HEK293 (cell line): ENCODE measurements around the gene ACADVL.

Source experiments
- CTCF ChIA-PET: fragments of 350-600 bp; formaldehyde crosslinking; extraction: SDS; loops from one replicate; lab custom pipeline; 2021; ENCODE audit warnings: antibody characterized with exemption; lab: Yijun Ruan, JAX
- POLR2A ChIA-PET: fragments of 300-600 bp; formaldehyde crosslinking; extraction: SDS; loops from one replicate; lab custom pipeline; 2020; ENCODE audit warnings: antibody characterized with exemption, inconsistent platforms; lab: Yijun Ruan, JAX
- H3K27ac ChIP-seq: fragments of 200-500 bp; sonication (Bioruptor generic); 2 replicates; pipeline ENCODE4 v1.5.1; 2014; ENCODE audit warnings: low read depth, low read length, control low read depth, inconsistent platforms; ENCODE audit errors: extremely low read depth
- H3K36me3 ChIP-seq, 2 experiments: fragments of 200-500 bp in 1 of 2; sonication (Bioruptor generic) in 1 of 2; 1 replicate in 1 of 2; 2 replicates in 1 of 2; pipeline ENCODE4 v1.5.1; 2014 to 2017; ENCODE audit warnings: inconsistent platforms in 2 of 2, low read length in 2 of 2; ENCODE audit not compliant: control insufficient read depth in 2 of 2, insufficient read depth in 1 of 2
- H3K4me1 ChIP-seq: fragments of 200-500 bp; sonication (Bioruptor generic); 2 replicates; pipeline ENCODE4 v1.5.1; 2014; ENCODE audit warnings: mild to moderate bottlenecking, low read length, inconsistent platforms; ENCODE audit not compliant: control insufficient read depth, insufficient read depth
- H3K4me3 ChIP-seq: 2 replicates; pipeline ENCODE4 v1.5.1; 2011; ENCODE audit warnings: low read depth, mild to moderate bottlenecking, control low read depth, low read length, moderate library complexity
- H3K9me3 ChIP-seq: fragments of 200-500 bp; sonication (Bioruptor generic); 2 replicates; pipeline ENCODE4 v1.5.1; 2014; ENCODE audit warnings: low read depth, low read length, inconsistent platforms; ENCODE audit not compliant: control insufficient read depth, insufficient read depth
- GLI4 ChIP-seq: fragments of 450-650 bp; formaldehyde crosslinking; IDR thresholded peaks from 2 replicates; pipeline ENCODE4 v1.5.1; 2016; ENCODE audit warnings: missing biosample characterization, missing genetic modification characterization
- GLIS2 ChIP-seq: fragments of 450-650 bp; formaldehyde crosslinking; IDR thresholded peaks from 2 replicates; pipeline ENCODE4 v1.5.1; 2016; ENCODE audit warnings: missing biosample characterization, missing genetic modification characterization
- HIC1 ChIP-seq: fragments of 450-650 bp; formaldehyde crosslinking; IDR thresholded peaks from 2 replicates; pipeline ENCODE4 v1.5.1; 2016; ENCODE audit warnings: missing biosample characterization, missing genetic modification characterization
- KLF1 ChIP-seq: fragments of 450-650 bp; formaldehyde crosslinking; IDR thresholded peaks from 2 replicates; pipeline ENCODE4 v1.5.1; 2016; ENCODE audit warnings: missing biosample characterization, missing genetic modification characterization
- OVOL3 ChIP-seq: fragments of 450-650 bp; formaldehyde crosslinking; IDR thresholded peaks from 2 replicates; pipeline ENCODE4 v1.5.1; 2016; ENCODE audit warnings: missing biosample characterization, missing genetic modification characterization
- SCRT1 ChIP-seq: fragments of 450-650 bp; formaldehyde crosslinking; IDR thresholded peaks from 2 replicates; pipeline ENCODE4 v1.5.1; 2016; ENCODE audit warnings: missing biosample characterization, missing genetic modification characterization, borderline replicate concordance
- SP2 ChIP-seq: fragments of 450-650 bp; formaldehyde crosslinking; IDR thresholded peaks from 2 replicates; pipeline ENCODE4 v1.5.1; 2016; ENCODE audit warnings: missing biosample characterization, missing genetic modification characterization
- ZBTB11 ChIP-seq: fragments of 450-650 bp; formaldehyde crosslinking; conservative IDR thresholded peaks from 2 replicates; pipeline ENCODE4 v1.5.1; 2016; ENCODE audit warnings: low read depth, missing biosample characterization, missing genetic modification characterization
- ZBTB17 ChIP-seq: fragments of 450-650 bp; formaldehyde crosslinking; IDR thresholded peaks from 2 replicates; pipeline ENCODE4 v1.5.1; 2016; ENCODE audit warnings: missing biosample characterization, missing genetic modification characterization
- ZBTB20 ChIP-seq: fragments of 450-650 bp; formaldehyde crosslinking; IDR thresholded peaks from 2 replicates; pipeline ENCODE4 v1.5.1; 2016; ENCODE audit warnings: missing biosample characterization, missing genetic modification characterization
- ZBTB48 ChIP-seq: fragments of 450-650 bp; formaldehyde crosslinking; IDR thresholded peaks from 2 replicates; pipeline ENCODE4 v1.5.1; 2016; ENCODE audit warnings: missing biosample characterization, missing genetic modification characterization
- ZBTB7A ChIP-seq: fragments of 450-650 bp; formaldehyde crosslinking; IDR thresholded peaks from 2 replicates; pipeline ENCODE4 v1.5.1; 2016; ENCODE audit warnings: low read depth, missing biosample characterization, missing genetic modification characterization
- ZNF121 ChIP-seq: fragments of 450-650 bp; formaldehyde crosslinking; IDR thresholded peaks from 2 replicates; pipeline ENCODE4 v1.5.1; 2016; ENCODE audit warnings: missing biosample characterization, missing genetic modification characterization
- ZNF223 ChIP-seq: fragments of 450-650 bp; formaldehyde crosslinking; IDR thresholded peaks from 2 replicates; pipeline ENCODE4 v1.5.1; 2016; ENCODE audit warnings: missing biosample characterization, missing genetic modification characterization
- ZNF23 ChIP-seq: fragments of 450-650 bp; formaldehyde crosslinking; IDR thresholded peaks from 2 replicates; pipeline ENCODE4 v1.5.1; 2016; ENCODE audit warnings: missing biosample characterization, missing genetic modification characterization, borderline replicate concordance
- ZNF302 ChIP-seq: fragments of 450-650 bp; formaldehyde crosslinking; IDR thresholded peaks from 2 replicates; pipeline ENCODE4 v1.5.1; 2016; ENCODE audit warnings: missing biosample characterization, missing genetic modification characterization, low read depth
- ZNF335 ChIP-seq: fragments of 450-650 bp; formaldehyde crosslinking; conservative IDR thresholded peaks from 2 replicates; pipeline ENCODE4 v1.5.1; 2016; ENCODE audit warnings: missing biosample characterization, missing genetic modification characterization
- ZNF514 ChIP-seq: fragments of 450-650 bp; formaldehyde crosslinking; IDR thresholded peaks from 2 replicates; pipeline ENCODE4 v1.5.1; 2016; ENCODE audit warnings: missing biosample characterization, missing genetic modification characterization
- ZNF596 ChIP-seq: fragments of 450-650 bp; IDR thresholded peaks from 2 replicates; pipeline ENCODE4 v1.5.0; 2018; ENCODE audit warnings: missing biosample characterization, mild to moderate bottlenecking, missing genetic modification characterization, moderate library complexity
- ZNF701 ChIP-seq: fragments of 450-650 bp; formaldehyde crosslinking; IDR thresholded peaks from 2 replicates; pipeline ENCODE4 v1.5.1; 2016; ENCODE audit warnings: missing biosample characterization, missing genetic modification characterization
- ZNF76 ChIP-seq: fragments of 450-650 bp; formaldehyde crosslinking; IDR thresholded peaks from 2 replicates; pipeline ENCODE4; 2016; ENCODE audit warnings: low read depth, missing biosample characterization, missing genetic modification characterization, borderline replicate concordance
- ZNF776 ChIP-seq: fragments of 450-650 bp; formaldehyde crosslinking; IDR thresholded peaks from 2 replicates; pipeline ENCODE4 v1.5.0; 2017; ENCODE audit warnings: missing biosample characterization, missing genetic modification characterization, borderline replicate concordance
- ZNF792 ChIP-seq: fragments of 450-650 bp; formaldehyde crosslinking; IDR thresholded peaks from 2 replicates; pipeline ENCODE4 v1.5.1; 2016; ENCODE audit warnings: missing biosample characterization, missing genetic modification characterization
- TF ChIP-seq, protein P1 (sequence below): fragments of 450-650 bp; formaldehyde crosslinking; IDR thresholded peaks from 2 replicates; pipeline ENCODE4 v1.5.1; 2016; ENCODE audit warnings: missing biosample characterization, missing genetic modification characterization
- TF ChIP-seq, protein P2 (sequence below): fragments of 450-650 bp; formaldehyde crosslinking; IDR thresholded peaks from 2 replicates; pipeline ENCODE4 v1.5.1; 2016; ENCODE audit warnings: missing biosample characterization, missing genetic modification characterization

Gene ACADVL

GRCh38 chr17:7249830-7250229 is 30.1 kb downstream of the ACADVL start (continued):
- TF ChIP-seq, protein P1, sequence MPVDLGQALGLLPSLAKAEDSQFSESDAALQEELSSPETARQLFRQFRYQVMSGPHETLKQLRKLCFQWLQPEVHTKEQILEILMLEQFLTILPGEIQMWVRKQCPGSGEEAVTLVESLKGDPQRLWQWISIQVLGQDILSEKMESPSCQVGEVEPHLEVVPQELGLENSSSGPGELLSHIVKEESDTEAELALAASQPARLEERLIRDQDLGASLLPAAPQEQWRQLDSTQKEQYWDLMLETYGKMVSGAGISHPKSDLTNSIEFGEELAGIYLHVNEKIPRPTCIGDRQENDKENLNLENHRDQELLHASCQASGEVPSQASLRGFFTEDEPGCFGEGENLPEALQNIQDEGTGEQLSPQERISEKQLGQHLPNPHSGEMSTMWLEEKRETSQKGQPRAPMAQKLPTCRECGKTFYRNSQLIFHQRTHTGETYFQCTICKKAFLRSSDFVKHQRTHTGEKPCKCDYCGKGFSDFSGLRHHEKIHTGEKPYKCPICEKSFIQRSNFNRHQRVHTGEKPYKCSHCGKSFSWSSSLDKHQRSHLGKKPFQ (tag by site-specific recombination), result no peak
- TF ChIP-seq, all 188 proteins: peak for 0

DNA sequence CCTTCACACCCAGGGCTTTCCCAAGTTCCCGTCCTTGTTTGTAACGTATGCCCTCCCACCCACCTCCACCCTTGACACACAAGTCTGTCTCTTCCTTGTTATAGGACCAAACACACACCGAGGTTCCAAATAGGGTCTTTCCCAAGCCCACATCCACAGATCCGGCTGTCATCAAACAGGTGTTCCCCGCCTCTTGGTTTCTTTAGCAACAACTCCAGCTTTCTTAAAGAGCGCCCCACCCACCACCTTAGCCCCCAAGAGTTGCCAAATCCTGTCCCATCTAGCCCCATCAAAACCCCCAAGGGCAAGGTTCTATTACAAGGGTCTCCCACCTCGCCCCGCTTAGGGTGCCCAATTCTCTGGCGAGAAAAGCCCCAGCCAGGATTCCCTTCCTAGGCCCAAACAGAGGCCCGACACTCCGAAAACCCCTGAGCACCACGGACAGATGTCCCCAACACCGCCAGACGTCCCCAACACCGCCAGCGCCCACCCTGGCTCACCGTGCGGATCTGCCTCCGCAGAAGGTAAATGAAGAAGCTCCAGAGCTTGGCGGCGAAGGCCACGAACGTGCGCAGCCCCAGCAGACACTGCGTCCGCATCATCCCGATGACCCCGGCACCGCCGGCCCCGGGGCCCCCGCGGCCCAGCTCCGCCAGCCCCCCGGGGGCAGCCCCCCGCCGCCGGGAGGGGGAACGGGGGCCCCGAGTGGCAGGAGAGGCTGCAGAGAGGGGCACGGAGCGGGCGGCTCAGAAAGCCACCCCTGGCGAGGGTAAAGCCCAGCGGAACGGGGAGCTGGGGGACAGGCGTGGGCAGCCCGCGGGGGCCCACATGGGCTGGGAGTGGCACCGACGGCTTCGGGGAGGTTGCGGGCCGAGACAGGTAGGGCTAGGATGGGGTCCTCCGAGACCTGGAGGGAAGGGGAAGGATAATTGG is 31.2 kb downstream of the ACADVL start:
- CTCF ChIA-PET, result interaction anchor here (0.6 to 1.6 kb wide), 5 partner anchors 15 to 844 kb away, joined by 3 to 6 read pairs (median 4); partner anchors contain the start of gene SLC2A4
- POLR2A ChIA-PET, result interaction anchor here (0.6 to 2.0 kb wide), 8 partner anchors 10 to 79 kb away, joined by 3 to 33 read pairs (median 6); partner anchors contain the start of genes ACADVL, DLG4, DVL2 and GABARAP
- H3K36me3 ChIP-seq, result peaks cover 38 to 51% of the 10 kb centered on the region in 2 experiments
- no peaks in the 10 kb centered on the region for H3K9me3 ChIP-seq
- peak overlapping the region; percentile 92 for H3K27ac ChIP-seq
- H3K4me1 ChIP-seq, result peaks cover 13% of the 10 kb centered on the region; the same call in 1 of the 2 replicates
- H3K4me3 ChIP-seq, result peak overlapping the region; percentile 75
- TF ChIP-seq GLIS2 (tag by site-specific recombination) (peak; percentile 31; the same call in 1 of the 2 replicates), ZNF701 (tag by site-specific recombination) (no peak), ZNF121 (tag by site-specific recombination) (no peak), SCRT1 (peak; percentile 50; the same call in 1 of the 2 replicates), ZBTB11 (tag by site-specific recombination) (0 out of 2 replicates have a peak, but pooled peaks have one; percentile 27), ZNF223 (tag by site-specific recombination) (no peak), ZBTB17 (0 out of 2 replicates have a peak, but pooled peaks have one; percentile 10), OVOL3 (tag by site-specific recombination) (no peak), ZNF514 (tag by site-specific recombination) (no peak), ZNF596 (tag by site-specific recombination) (0 out of 2 replicates have a peak, but pooled peaks have one; percentile 15), ZNF76 (tag by site-specific recombination) (peak; percentile 49; the same call in 1 of the 2 replicates), ZNF23 (tag by site-specific recombination) (no peak), ZNF792 (no peak), HIC1 (tag by site-specific recombination) (no peak), ZNF335 (tag by site-specific recombination) (peak; percentile 59), GLI4 (no peak), ZBTB48 (peak; percentile 22; the same call in 1 of the 2 replicates), ZBTB7A (tag by site-specific recombination) (no peak), ZNF776 (no peak), ZNF302 (tag by site-specific recombination) (no peak), SP2 (tag by site-specific recombination) (peak; percentile 43; the same call in 1 of the 2 replicates), ZBTB20 (tag by site-specific recombination) (peak; percentile 49; the same call in 1 of the 2 replicates), KLF1 (tag by site-specific recombination) (0 out of 2 replicates have a peak, but pooled peaks have one; percentile 28)
- TF ChIP-seq, protein P2, sequence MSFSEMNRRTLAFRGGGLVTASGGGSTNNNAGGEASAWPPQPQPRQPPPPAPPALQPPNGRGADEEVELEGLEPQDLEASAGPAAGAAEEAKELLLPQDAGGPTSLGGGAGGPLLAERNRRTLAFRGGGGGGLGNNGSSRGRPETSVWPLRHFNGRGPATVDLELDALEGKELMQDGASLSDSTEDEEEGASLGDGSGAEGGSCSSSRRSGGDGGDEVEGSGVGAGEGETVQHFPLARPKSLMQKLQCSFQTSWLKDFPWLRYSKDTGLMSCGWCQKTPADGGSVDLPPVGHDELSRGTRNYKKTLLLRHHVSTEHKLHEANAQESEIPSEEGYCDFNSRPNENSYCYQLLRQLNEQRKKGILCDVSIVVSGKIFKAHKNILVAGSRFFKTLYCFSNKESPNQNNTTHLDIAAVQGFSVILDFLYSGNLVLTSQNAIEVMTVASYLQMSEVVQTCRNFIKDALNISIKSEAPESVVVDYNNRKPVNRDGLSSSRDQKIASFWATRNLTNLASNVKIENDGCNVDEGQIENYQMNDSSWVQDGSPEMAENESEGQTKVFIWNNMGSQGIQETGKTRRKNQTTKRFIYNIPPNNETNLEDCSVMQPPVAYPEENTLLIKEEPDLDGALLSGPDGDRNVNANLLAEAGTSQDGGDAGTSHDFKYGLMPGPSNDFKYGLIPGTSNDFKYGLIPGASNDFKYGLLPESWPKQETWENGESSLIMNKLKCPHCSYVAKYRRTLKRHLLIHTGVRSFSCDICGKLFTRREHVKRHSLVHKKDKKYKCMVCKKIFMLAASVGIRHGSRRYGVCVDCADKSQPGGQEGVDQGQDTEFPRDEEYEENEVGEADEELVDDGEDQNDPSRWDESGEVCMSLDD (tag by site-specific recombination), result no peak
